HepG2 (cell line): ENCODE measurements around the gene DUSP9. TPM values are rescaled to one million over a fixed set of nuclear protein-coding genes. Genes with fewer than 3 reads are reported as not detected.
A peak's percentile ranks its signal among the peaks of the same experiment; 100 is the strongest.

ENCODE experiments used
- ARHGAP35 ChIP-seq: sonication (generic); formaldehyde crosslinking; IDR thresholded peaks from 2 replicates; pipeline ENCODE4 v1.9.0; 2022; ENCODE audit warnings: mild to moderate bottlenecking, inconsistent platforms, moderate library complexity, missing genetic modification reagents, borderline replicate concordance
- ELF1 ChIP-seq: sonication (generic); formaldehyde crosslinking; IDR thresholded peaks from 2 replicates; pipeline ENCODE4 v1.4.0; 2020; ENCODE audit warnings: missing genetic modification reagents
- FOXK2 ChIP-seq: fragments of 450-650 bp; IDR thresholded peaks from 2 replicates; pipeline ENCODE4 v1.6.1; 2016
- KMT2A ChIP-seq: sonication (generic); formaldehyde crosslinking; IDR thresholded peaks from 2 replicates; pipeline ENCODE4 v1.4.0; 2020; ENCODE audit warnings: missing genetic modification reagents
- MXD4 ChIP-seq: IDR thresholded peaks from 2 replicates; pipeline ENCODE4 v1.6.1; 2016; ENCODE audit warnings: mild to moderate bottlenecking, missing biosample characterization, missing genetic modification reagents
- RBFOX2 ChIP-seq: fragments of 200-400 bp; formaldehyde crosslinking; IDR thresholded peaks from 2 replicates; pipeline ENCODE4 v1.6.1; 2017; ENCODE audit warnings: low read depth, mild to moderate bottlenecking, low read length
- RORA ChIP-seq: sonication (generic); formaldehyde crosslinking; IDR thresholded peaks from 2 replicates; pipeline ENCODE4 v1.5.0; 2020; ENCODE audit warnings: mild to moderate bottlenecking, missing genetic modification reagents, moderate library complexity
- SAP130 ChIP-seq: IDR thresholded peaks from 2 replicates; pipeline ENCODE4 v1.6.1; 2016; ENCODE audit warnings: low read depth
- SP1 ChIP-seq, 2 experiments: fragments of 450-650 bp in 1 of 2; sonication (generic) in 1 of 2; formaldehyde crosslinking in 1 of 2; IDR thresholded peaks; 2 replicates each; pipeline versions ENCODE4 v1.4.0 to v1.6.1; 2016 to 2020; ENCODE audit warnings: missing genetic modification reagents in 1 of 2
- TAF1 ChIP-seq: sonication (generic); formaldehyde crosslinking; IDR thresholded peaks from 2 replicates; pipeline ENCODE4 v1.4.0; 2020; ENCODE audit warnings: missing genetic modification reagents
- TBX3 ChIP-seq: fragments of 450-650 bp; IDR thresholded peaks from 2 replicates; pipeline ENCODE4 v1.6.1; 2017; ENCODE audit warnings: antibody characterized with exemption, mild to moderate bottlenecking, inconsistent platforms, borderline replicate concordance
- ZMAT3 ChIP-seq: sonication (generic); formaldehyde crosslinking; conservative IDR thresholded peaks from 2 replicates; pipeline ENCODE4 v1.7.0; 2021; ENCODE audit warnings: missing genetic modification reagents
- ZNF124 ChIP-seq: sonication (generic); formaldehyde crosslinking; IDR thresholded peaks from 2 replicates; pipeline ENCODE4 v1.4.0; 2020; ENCODE audit warnings: missing genetic modification reagents
- ZNF282 ChIP-seq: fragments of 450-650 bp; IDR thresholded peaks from 2 replicates; pipeline ENCODE4 v1.6.1; 2018; ENCODE audit not compliant: partially characterized antibody
- ZNF3 ChIP-seq: IDR thresholded peaks from 2 replicates; pipeline ENCODE4 v1.7.0; 2017; ENCODE audit warnings: inconsistent platforms
- ZNF33A ChIP-seq: sonication (generic); formaldehyde crosslinking; IDR thresholded peaks from 2 replicates; pipeline ENCODE4 v1.5.1; 2020; ENCODE audit warnings: missing genetic modification reagents, mild to moderate bottlenecking, moderate library complexity, borderline replicate concordance
- ZNF644 ChIP-seq: IDR thresholded peaks from 2 replicates; pipeline ENCODE4 v1.6.1; 2016; ENCODE audit warnings: low read depth
- polyA plus RNA-seq, 8 experiments: library from polyadenylated mRNA; depleted of rRNA in 3 of 8; stranded (reverse) in 7 of 8; unstranded in 1 of 8; fragments of >200 nt; fragmentation: Illumina TruSeq in 4 of 8; extraction: Trizol in 4 of 8; gene quantifications; 2 replicates each; pipeline versions ENCODE4 v1.2.1 to v1.2.3, GENCODE V29; 2011 to 2016; ENCODE audit warnings: low read depth in 4 of 8, missing spikeins in 1 of 8, mixed read lengths in 1 of 8; ENCODE audit not compliant: insufficient read depth in 1 of 8
- total RNA-seq, 5 experiments: library from RNA; depleted of rRNA; stranded (reverse); fragments of >200 nt; fragmentation: Illumina TruSeq; extraction: Trizol; gene quantifications; 2 replicates each; pipeline ENCODE4 v1.2.3, GENCODE V29; 2016; ENCODE audit warnings: low read depth in 1 of 5
- TF ChIP-seq, protein P1 (sequence below): sonication (generic); formaldehyde crosslinking; IDR thresholded peaks from 2 replicates; pipeline ENCODE4 v1.4.0; 2020; ENCODE audit warnings: missing genetic modification reagents
- TF ChIP-seq, protein P2 (sequence below): sonication (generic); formaldehyde crosslinking; conservative IDR thresholded peaks from 2 replicates; pipeline ENCODE4 v1.8.1; 2023; ENCODE audit warnings: missing genetic modification reagents
- TF ChIP-seq, protein P3 (sequence below): sonication (generic); formaldehyde crosslinking; IDR thresholded peaks from 2 replicates; pipeline ENCODE4 v1.9.0; 2021; ENCODE audit warnings: missing genetic modification reagents, borderline replicate concordance
- TF ChIP-seq, protein P4 (sequence below): IDR thresholded peaks from 2 replicates; pipeline ENCODE4 v1.4.0; 2020; ENCODE audit warnings: mild to moderate bottlenecking, missing genetic modification reagents

The DUSP9 gene
- total and polyA plus RNA-seq, 2 of the 13 experiments (the other 11 are each of a cell fraction or from before 2014, with no cell fraction given): 235 to 435 TPM

DNA sequence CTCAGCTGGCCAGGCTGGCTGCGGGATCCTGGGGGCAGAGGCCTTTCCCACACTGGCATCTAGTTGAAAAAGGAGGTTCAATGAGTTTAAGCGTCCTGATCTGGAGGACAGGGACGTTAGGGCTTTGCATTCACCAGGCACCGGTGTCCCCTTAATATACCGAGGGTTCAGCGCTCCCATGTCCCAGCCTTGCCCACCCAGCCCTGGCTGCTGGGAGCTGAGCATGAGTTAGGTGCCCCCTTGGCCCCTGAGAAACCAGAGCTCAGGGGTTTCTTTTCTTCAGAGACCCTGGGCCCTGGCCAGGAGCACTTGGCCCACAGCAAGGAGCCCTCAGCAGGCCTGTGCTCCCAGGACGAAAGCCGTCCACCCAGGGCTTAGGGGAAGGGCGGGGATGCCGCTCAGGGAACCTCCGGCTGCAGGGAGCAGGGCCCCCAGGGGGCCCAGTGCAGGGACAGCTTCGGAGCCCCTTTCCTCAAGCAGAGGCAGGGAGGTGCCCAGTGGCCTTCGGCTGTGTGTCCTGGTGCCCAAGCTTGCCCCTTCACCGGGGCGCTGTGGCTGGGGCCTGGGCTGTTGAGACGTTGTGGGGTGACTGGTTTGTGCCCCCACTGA is 20.9 kb upstream of the DUSP9 start (continued):
- TF ChIP-seq, protein P1, sequence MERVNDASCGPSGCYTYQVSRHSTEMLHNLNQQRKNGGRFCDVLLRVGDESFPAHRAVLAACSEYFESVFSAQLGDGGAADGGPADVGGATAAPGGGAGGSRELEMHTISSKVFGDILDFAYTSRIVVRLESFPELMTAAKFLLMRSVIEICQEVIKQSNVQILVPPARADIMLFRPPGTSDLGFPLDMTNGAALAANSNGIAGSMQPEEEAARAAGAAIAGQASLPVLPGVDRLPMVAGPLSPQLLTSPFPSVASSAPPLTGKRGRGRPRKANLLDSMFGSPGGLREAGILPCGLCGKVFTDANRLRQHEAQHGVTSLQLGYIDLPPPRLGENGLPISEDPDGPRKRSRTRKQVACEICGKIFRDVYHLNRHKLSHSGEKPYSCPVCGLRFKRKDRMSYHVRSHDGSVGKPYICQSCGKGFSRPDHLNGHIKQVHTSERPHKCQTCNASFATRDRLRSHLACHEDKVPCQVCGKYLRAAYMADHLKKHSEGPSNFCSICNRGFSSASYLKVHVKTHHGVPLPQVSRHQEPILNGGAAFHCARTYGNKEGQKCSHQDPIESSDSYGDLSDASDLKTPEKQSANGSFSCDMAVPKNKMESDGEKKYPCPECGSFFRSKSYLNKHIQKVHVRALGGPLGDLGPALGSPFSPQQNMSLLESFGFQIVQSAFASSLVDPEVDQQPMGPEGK (CRISPR knock-in tag): peak; percentile 46; the same call in 1 of the 2 replicates
- TF ChIP-seq, protein P2, sequence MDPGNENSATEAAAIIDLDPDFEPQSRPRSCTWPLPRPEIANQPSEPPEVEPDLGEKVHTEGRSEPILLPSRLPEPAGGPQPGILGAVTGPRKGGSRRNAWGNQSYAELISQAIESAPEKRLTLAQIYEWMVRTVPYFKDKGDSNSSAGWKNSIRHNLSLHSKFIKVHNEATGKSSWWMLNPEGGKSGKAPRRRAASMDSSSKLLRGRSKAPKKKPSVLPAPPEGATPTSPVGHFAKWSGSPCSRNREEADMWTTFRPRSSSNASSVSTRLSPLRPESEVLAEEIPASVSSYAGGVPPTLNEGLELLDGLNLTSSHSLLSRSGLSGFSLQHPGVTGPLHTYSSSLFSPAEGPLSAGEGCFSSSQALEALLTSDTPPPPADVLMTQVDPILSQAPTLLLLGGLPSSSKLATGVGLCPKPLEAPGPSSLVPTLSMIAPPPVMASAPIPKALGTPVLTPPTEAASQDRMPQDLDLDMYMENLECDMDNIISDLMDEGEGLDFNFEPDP (CRISPR knock-in tag): no peak
- TF ChIP-seq, protein P3, sequence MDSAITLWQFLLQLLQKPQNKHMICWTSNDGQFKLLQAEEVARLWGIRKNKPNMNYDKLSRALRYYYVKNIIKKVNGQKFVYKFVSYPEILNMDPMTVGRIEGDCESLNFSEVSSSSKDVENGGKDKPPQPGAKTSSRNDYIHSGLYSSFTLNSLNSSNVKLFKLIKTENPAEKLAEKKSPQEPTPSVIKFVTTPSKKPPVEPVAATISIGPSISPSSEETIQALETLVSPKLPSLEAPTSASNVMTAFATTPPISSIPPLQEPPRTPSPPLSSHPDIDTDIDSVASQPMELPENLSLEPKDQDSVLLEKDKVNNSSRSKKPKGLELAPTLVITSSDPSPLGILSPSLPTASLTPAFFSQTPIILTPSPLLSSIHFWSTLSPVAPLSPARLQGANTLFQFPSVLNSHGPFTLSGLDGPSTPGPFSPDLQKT (CRISPR knock-in tag): no peak
- TF ChIP-seq SP1 (IDR thresholded peaks at IDR 0.05): no peak
- no peak for TF ChIP-seq SP1 (CRISPR knock-in tag; IDR thresholded peaks at IDR 0.05)
- no peak for TF ChIP-seq ARHGAP35 (CRISPR knock-in tag)
- TF ChIP-seq, protein P4, sequence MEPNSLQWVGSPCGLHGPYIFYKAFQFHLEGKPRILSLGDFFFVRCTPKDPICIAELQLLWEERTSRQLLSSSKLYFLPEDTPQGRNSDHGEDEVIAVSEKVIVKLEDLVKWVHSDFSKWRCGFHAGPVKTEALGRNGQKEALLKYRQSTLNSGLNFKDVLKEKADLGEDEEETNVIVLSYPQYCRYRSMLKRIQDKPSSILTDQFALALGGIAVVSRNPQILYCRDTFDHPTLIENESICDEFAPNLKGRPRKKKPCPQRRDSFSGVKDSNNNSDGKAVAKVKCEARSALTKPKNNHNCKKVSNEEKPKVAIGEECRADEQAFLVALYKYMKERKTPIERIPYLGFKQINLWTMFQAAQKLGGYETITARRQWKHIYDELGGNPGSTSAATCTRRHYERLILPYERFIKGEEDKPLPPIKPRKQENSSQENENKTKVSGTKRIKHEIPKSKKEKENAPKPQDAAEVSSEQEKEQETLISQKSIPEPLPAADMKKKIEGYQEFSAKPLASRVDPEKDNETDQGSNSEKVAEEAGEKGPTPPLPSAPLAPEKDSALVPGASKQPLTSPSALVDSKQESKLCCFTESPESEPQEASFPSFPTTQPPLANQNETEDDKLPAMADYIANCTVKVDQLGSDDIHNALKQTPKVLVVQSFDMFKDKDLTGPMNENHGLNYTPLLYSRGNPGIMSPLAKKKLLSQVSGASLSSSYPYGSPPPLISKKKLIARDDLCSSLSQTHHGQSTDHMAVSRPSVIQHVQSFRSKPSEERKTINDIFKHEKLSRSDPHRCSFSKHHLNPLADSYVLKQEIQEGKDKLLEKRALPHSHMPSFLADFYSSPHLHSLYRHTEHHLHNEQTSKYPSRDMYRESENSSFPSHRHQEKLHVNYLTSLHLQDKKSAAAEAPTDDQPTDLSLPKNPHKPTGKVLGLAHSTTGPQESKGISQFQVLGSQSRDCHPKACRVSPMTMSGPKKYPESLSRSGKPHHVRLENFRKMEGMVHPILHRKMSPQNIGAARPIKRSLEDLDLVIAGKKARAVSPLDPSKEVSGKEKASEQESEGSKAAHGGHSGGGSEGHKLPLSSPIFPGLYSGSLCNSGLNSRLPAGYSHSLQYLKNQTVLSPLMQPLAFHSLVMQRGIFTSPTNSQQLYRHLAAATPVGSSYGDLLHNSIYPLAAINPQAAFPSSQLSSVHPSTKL (CRISPR knock-in tag): no peak
- no peak for TF ChIP-seq MXD4 (CRISPR knock-in tag)
- TF ChIP-seq SAP130: no peak
- no peak for TF ChIP-seq KMT2A (CRISPR knock-in tag)
- TF ChIP-seq RBFOX2: peak; percentile 86
- TF ChIP-seq ZNF33A (CRISPR knock-in tag): no peak
- TF ChIP-seq ZNF282: no peak
- TF ChIP-seq FOXK2: no peak
- peak; percentile 17; the same call in 1 of the 2 replicates for TF ChIP-seq TAF1 (CRISPR knock-in tag)
- TF ChIP-seq ELF1 (CRISPR knock-in tag): no peak
- no peak; the same call in 1 of the 2 replicates for TF ChIP-seq ZMAT3 (CRISPR knock-in tag)
- TF ChIP-seq ZNF644 (CRISPR knock-in tag): no peak
- TF ChIP-seq ZNF3: no peak
- no peak for TF ChIP-seq ZNF124
- TF ChIP-seq TBX3: no peak
- no peak for TF ChIP-seq RORA
